Esophagus squamous epithelium (tissue), 5 donors: Measurements from ENCODE around the gene EPHA2. TPM values are rescaled to one million over a fixed set of nuclear protein-coding genes. Genes with fewer than 3 reads are reported as not detected.
A peak's percentile ranks its signal among the peaks of the same experiment; 100 is the strongest.
"Not testable (repeated sequence)": the region's sequence is repeated elsewhere in the genome, so short reads cannot be mapped to it uniquely, and the experiment has no call there.

Experiments used
- DNase-seq: peaks from one replicate; lab custom pipeline; 2025; lab: John Stamatoyannopoulos, UW
- H3K27ac ChIP-seq, 4 donors: fragments of 200-600 bp; sonication (generic); one replicate each; pipeline ENCODE4 v1.5.1; 2016 to 2019; ENCODE audit warnings: mild to moderate bottlenecking in 1 of 4
- H3K27me3 ChIP-seq, 4 donors: fragments of 200-600 bp; sonication (generic); 1 replicate in 3 of 4; 2 replicates in 1 of 4; pipeline versions ENCODE4 v1.5.1 to v1.6.0; 2017 to 2021; ENCODE audit warnings: antibody characterized with exemption in 1 of 4
- H3K36me3 ChIP-seq, 3 donors: fragments of 200-600 bp; sonication (generic); one replicate each; pipeline ENCODE4 v1.5.1; 2016 to 2019
- H3K4me1 ChIP-seq, 3 donors: fragments of 200-600 bp; sonication (generic); one replicate each; pipeline ENCODE4 v1.5.1; 2017 to 2019
- H3K4me3 ChIP-seq, 4 donors: fragments of 200-600 bp; sonication (generic); 1 replicate in 3 of 4; 2 replicates in 1 of 4; pipeline ENCODE4 v1.5.1; 2016 to 2019; ENCODE audit warnings: mild to moderate bottlenecking in 2 of 4, moderate library complexity in 1 of 4
- H3K9me3 ChIP-seq, 3 donors: fragments of 200-600 bp; sonication (generic); one replicate each; pipeline ENCODE4 v1.5.1; 2016 to 2019
- POLR2A ChIP-seq, 4 donors: fragments of 450-650 bp; IDR thresholded peaks; one replicate each; pipeline ENCODE4 v1.6.1; 2017; ENCODE audit warnings: antibody characterized with exemption in 4 of 4, mild to moderate bottlenecking in 4 of 4, moderate library complexity in 3 of 4
- WGBS, 2 donors: methylation state at CpG; one replicate each; pipeline ENCODE4 v1.1.5; 2018; 5-methylcytosine and 5-hydroxymethylcytosine counted together
- intact Hi-C: fragments of 100-400 bp; cut with DNase I; formaldehyde crosslinking; loops from one replicate; pipeline ENCODE4 v1.15.0; 2022
- total RNA-seq, 4 donors: library from RNA; depleted of rRNA; stranded (reverse); fragments of >200 nt; gene quantifications; one replicate each; pipeline ENCODE4 v1.1.0, GENCODE V29; 2016
- TF ChIP-seq, protein P1 (sequence below), 6 experiments: fragments of 450-650 bp in 4 of 6; fragments of 200-600 bp in 2 of 6; sonication (generic) in 2 of 6; IDR thresholded peaks; one replicate each; pipeline ENCODE4 v1.5.1; 2016 to 2019; ENCODE audit warnings: antibody characterized with exemption in 6 of 6, mild to moderate bottlenecking in 4 of 6, moderate library complexity in 4 of 6
- donor health status: DM: yes; HTN: yes; CAD: no.

Gene EPHA2
- total RNA-seq, 4 donors from 2014 or later: 87.5 to 225 (median 137) TPM

DNA sequence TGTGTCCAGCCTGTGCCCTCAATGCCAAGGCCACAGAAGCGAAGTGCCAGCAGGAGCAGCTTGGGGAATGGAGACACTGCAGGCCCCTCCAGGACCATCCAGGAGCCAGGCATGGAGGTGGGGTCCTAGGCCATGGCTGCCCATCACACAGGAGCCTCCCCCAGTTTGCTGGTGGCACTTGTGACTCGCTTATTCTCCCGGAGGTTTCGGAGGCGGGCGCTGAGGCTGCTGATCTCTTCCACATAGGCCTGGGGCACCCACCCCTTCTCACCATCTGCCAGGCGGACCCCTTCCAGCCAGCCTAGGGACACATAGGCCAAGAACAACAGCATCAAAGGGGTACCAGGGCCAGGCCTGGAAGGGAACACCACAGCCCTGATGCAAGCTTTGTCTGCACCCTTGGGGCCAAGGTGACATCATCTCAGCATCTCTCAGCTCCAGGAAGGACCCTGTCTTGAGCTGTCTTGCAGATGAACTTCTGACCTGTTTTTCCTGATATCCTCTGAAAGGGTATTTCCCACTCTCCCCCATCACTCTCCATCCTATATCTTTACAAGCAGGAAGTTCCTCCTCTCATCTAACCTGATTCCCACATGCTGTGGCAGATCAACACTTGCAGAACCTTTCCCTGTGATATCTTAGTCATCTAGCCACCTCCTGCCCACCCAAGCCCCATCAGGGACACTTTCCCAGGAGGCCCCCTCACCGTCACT is 42.7 kb upstream of the EPHA2 start:
- TF ChIP-seq, protein P1, sequence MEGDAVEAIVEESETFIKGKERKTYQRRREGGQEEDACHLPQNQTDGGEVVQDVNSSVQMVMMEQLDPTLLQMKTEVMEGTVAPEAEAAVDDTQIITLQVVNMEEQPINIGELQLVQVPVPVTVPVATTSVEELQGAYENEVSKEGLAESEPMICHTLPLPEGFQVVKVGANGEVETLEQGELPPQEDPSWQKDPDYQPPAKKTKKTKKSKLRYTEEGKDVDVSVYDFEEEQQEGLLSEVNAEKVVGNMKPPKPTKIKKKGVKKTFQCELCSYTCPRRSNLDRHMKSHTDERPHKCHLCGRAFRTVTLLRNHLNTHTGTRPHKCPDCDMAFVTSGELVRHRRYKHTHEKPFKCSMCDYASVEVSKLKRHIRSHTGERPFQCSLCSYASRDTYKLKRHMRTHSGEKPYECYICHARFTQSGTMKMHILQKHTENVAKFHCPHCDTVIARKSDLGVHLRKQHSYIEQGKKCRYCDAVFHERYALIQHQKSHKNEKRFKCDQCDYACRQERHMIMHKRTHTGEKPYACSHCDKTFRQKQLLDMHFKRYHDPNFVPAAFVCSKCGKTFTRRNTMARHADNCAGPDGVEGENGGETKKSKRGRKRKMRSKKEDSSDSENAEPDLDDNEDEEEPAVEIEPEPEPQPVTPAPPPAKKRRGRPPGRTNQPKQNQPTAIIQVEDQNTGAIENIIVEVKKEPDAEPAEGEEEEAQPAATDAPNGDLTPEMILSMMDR (IDR thresholded peaks at IDR 0.05): no peak
- TF ChIP-seq POLR2A (IDR thresholded peaks at IDR 0.05): no peak
- no peak for DNase-seq
- Histone ChIP-seq H3K27ac (no peak overlapping the region), H3K9me3 (no peaks in the 10 kb centered on the region), H3K27me3 (no peaks in the 10 kb centered on the region), H3K4me3 (no peak overlapping the region), H3K4me1 (no peaks in the 10 kb centered on the region), H3K36me3 (peaks cover 0 to 62% (median 0%) of the 10 kb centered on the region in 3 donors)
- intact Hi-C loops: loop anchor here (10.0 kb wide), 1 partner anchor 166 kb away; the partner anchor contains the start of gene SZRD1
- WGBS, 2 donors: 61 to 78% methylated on average over 1 to 3 of the region's 8 CpGs

DNA sequence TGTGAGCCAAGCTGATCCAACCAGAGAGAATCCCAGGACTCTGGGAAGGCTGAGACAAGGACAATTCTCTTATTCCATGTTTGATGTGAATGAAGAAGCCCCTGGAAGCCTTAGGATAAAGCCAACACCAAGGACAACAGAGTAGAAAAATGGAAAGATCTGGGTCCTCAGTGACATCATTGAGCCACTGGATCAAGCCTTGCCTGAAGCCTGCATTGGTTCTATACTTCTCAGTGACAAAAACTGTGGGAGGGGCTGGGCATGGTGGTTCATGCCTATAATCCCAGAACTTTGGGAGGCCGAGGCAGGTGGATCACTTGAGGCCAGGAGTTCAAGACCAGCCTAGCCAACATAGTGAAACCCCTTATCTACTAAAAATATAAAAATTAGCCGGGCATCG is 41.0 kb upstream of the EPHA2 start:
- Histone ChIP-seq H3K27ac (no peak overlapping the region), H3K4me3 (no peak overlapping the region), H3K9me3 (no peaks in the 10 kb centered on the region), H3K27me3 (no peaks in the 10 kb centered on the region), H3K4me1 (peaks cover 4 to 5% (median 4%) of the 10 kb centered on the region in 3 donors), H3K36me3 (peaks cover 0 to 45% (median 0%) of the 10 kb centered on the region in 3 donors)
- WGBS, 2 donors: 83 to 86% methylated on average over 1 to 2 of the region's 3 CpGs
- no peak for TF ChIP-seq POLR2A (IDR thresholded peaks at IDR 0.05)
- TF ChIP-seq, protein P1 (IDR thresholded peaks at IDR 0.05): no peak
- intact Hi-C loops: loop anchor here (10.0 kb wide), 1 partner anchor 168 kb away; the partner anchor contains the start of gene SZRD1
- DNase-seq: no peak

- not testable (repeated sequence) for H3K9me3 ChIP-seq, H3K27ac ChIP-seq, H3K4me3 ChIP-seq, H3K27me3 ChIP-seq, DNase-seq
- WGBS, 2 donors: 91 to 94% methylated on average over 4 of the region's 4 CpGs
- Histone ChIP-seq H3K4me1 (peaks cover 9 to 13% (median 9%) of the 10 kb centered on the region in 3 donors), H3K36me3 (peaks cover 0 to 38% (median 0%) of the 10 kb centered on the region in 3 donors)
- intact Hi-C loops: loop anchor here (10.0 kb wide), 1 partner anchor 169 kb away; the partner anchor contains the start of gene SZRD1
These were observed 40.3 kb upstream of the EPHA2 start for GRCh38 chr1:16196139-16196538.

- Histone ChIP-seq H3K4me3 (no peak overlapping the region), H3K4me1 (peaks cover 11 to 19% (median 15%) of the 10 kb centered on the region in 3 donors), H3K36me3 (peaks cover 0 to 32% (median 0%) of the 10 kb centered on the region in 3 donors), H3K27ac (no peak overlapping the region), H3K27me3 (no peaks in the 10 kb centered on the region), H3K9me3 (no peaks in the 10 kb centered on the region)
- DNase-seq: no peak
- WGBS, 2 donors: 80 to 87% methylated on average over 7 of the region's 7 CpGs
- TF ChIP-seq POLR2A (IDR thresholded peaks at IDR 0.05): no peak
- TF ChIP-seq, protein P1 (IDR thresholded peaks at IDR 0.05): no peak
- intact Hi-C loops: loop anchor here (10.0 kb wide), 1 partner anchor 169 kb away; the partner anchor contains the start of gene SZRD1
These were observed 39.6 kb upstream of the EPHA2 start for GRCh38 chr1:16195518-16195905.

DNA sequence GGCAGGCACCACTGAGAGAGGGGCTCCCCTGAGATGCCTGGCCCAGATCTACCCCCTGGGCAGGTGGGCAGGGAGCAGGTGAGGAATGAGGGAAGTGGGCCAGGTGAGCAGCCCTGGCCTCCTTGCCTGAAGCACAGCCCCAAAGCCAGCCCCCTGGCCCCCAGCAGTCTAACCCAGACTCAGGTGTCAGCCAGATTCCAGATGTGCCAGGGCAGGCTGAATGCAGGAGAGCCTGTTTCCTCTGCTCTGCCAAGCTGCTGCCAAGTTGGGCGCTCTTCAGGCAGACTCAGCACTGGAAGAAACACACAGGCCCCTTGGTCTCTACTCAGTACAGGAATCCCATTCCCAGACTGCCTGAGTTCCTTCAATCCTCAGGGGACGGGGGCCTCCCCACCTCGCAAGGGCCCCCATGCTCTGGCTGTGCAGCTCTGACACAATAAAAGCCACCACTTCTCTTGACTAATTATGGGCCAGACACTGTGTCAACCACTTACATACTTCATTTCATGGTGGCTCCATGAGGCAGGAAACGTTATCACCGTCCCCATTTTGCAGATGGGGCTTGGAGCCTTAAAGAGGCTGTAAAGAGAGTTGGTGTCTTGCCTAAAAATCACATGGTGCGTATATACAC is 36.2 kb upstream of the EPHA2 start:
- WGBS, 2 donors: 41 to 51% methylated on average over 5 of the region's 6 CpGs
- no peak for DNase-seq

More for the DNA sequence above, 36.2 kb upstream of the EPHA2 start:
- Histone ChIP-seq H3K9me3 (no peaks in the 10 kb centered on the region), H3K4me3 (no peak overlapping the region), H3K4me1 (peaks cover 36 to 54% (median 45%) of the 10 kb centered on the region in 3 donors), H3K27me3 (peaks cover 0 to 6% (median 0%) of the 10 kb centered on the region in 4 donors), H3K36me3 (no peaks in the 10 kb centered on the region), H3K27ac (peak overlapping the region in 3 of 4 donors; percentile 20 to 91 (median 63))
- intact Hi-C loops: loop anchor here (10.0 kb wide), 1 partner anchor 173 kb away; the partner anchor contains the start of gene SZRD1
- TF ChIP-seq, protein P1 (IDR thresholded peaks at IDR 0.05): no peak
- no peak for TF ChIP-seq POLR2A (IDR thresholded peaks at IDR 0.05)
